Glutamatergic neuron (in vitro differentiated cells): ENCODE data around the gene COX19. TPM values are rescaled to one million over a fixed set of nuclear protein-coding genes. Genes with fewer than 3 reads are reported as not detected.
"Not testable (repeated sequence)": the region's sequence is repeated elsewhere in the genome, so short reads cannot be mapped to it uniquely, and the experiment has no call there.

Experiments
- DNase-seq: peaks from one replicate; pipeline ENCODE4 v3.0.0; 2022
- H3K27ac Mint-ChIP-seq: one replicate; pipeline ENCODE4 v1.8.0; 2020; ENCODE audit warnings: mild to moderate bottlenecking, mixed read lengths, inconsistent platforms; ENCODE audit not compliant: unreplicated experiment
- H3K27me3 Mint-ChIP-seq: one replicate; pipeline ENCODE4 v1.8.0; 2020; ENCODE audit warnings: mild to moderate bottlenecking, moderate library complexity, mixed read lengths, inconsistent platforms; ENCODE audit not compliant: unreplicated experiment
- H3K36me3 Mint-ChIP-seq: one replicate; pipeline ENCODE4 v1.8.0; 2020; ENCODE audit warnings: mild to moderate bottlenecking, mixed read lengths, inconsistent platforms; ENCODE audit not compliant: unreplicated experiment
- H3K4me1 Mint-ChIP-seq: one replicate; pipeline ENCODE4 v1.8.0; 2020; ENCODE audit warnings: mild to moderate bottlenecking, low read depth, mixed read lengths, inconsistent platforms; ENCODE audit not compliant: unreplicated experiment
- H3K4me3 Mint-ChIP-seq: one replicate; pipeline ENCODE4 v1.8.0; 2020; ENCODE audit warnings: mild to moderate bottlenecking, mixed read lengths, inconsistent platforms; ENCODE audit not compliant: unreplicated experiment
- H3K9me3 Mint-ChIP-seq: one replicate; pipeline ENCODE4 v1.8.0; 2020; ENCODE audit warnings: mild to moderate bottlenecking, moderate library complexity, mixed read lengths, inconsistent platforms; ENCODE audit not compliant: unreplicated experiment
- CTCF ChIP-seq: fragments of 200-600 bp; sonication (generic); IDR thresholded peaks from one replicate; pipeline ENCODE4 v1.5.0; 2021; ENCODE audit not compliant: partially characterized antibody, unreplicated experiment
- total RNA-seq: library from RNA; stranded (reverse); fragmentation: NEBNext Ultra II Directional; extraction: Animal tissue kit (Norgen Biotek cat#: 25700); gene quantifications from one replicate; pipeline ENCODE4 v1.2.1, GENCODE V29; 2021; ENCODE audit not compliant: unreplicated experiment

Gene COX19
- total RNA-seq, 1 donor from 2014 or later: 18.4 TPM

- H3K9me3 Mint-ChIP-seq: peaks cover 6% of the 10 kb centered on the region
- no peak overlapping the region for H3K4me3 Mint-ChIP-seq
- H3K27me3 Mint-ChIP-seq: peaks cover 11% of the 10 kb centered on the region
- H3K36me3 Mint-ChIP-seq: peaks cover 17% of the 10 kb centered on the region
- no peak for TF ChIP-seq CTCF
- H3K4me1 Mint-ChIP-seq: no peaks in the 10 kb centered on the region
- no peak overlapping the region for H3K27ac Mint-ChIP-seq
- DNase-seq: no peak
These were observed 30.2 kb downstream of the COX19 start for GRCh38 chr7:945147-945555.

- H3K9me3 Mint-ChIP-seq: peaks cover 6% of the 10 kb centered on the region
- peaks cover 13% of the 10 kb centered on the region for H3K27me3 Mint-ChIP-seq
- no peak for DNase-seq
- H3K36me3 Mint-ChIP-seq: peaks cover 19% of the 10 kb centered on the region
- H3K4me3 Mint-ChIP-seq: no peak overlapping the region
- no peak overlapping the region for H3K27ac Mint-ChIP-seq
- no peak for TF ChIP-seq CTCF
- H3K4me1 Mint-ChIP-seq: no peaks in the 10 kb centered on the region
These were observed 30.6 kb downstream of the COX19 start for GRCh38 chr7:944744-945143.

GRCh38 chr7:943793-944192, 31.6 kb downstream of the COX19 start:
- H3K36me3 Mint-ChIP-seq: peaks cover 19% of the 10 kb centered on the region
- H3K27me3 Mint-ChIP-seq: peaks cover 15% of the 10 kb centered on the region
- H3K9me3 Mint-ChIP-seq, H3K4me1 Mint-ChIP-seq, H3K27ac Mint-ChIP-seq, H3K4me3 Mint-ChIP-seq, DNase-seq: not testable (repeated sequence)

GRCh38 chr7:940599-941408, 34.5 kb downstream of the COX19 start:
- DNase-seq: no peak
- no peaks in the 10 kb centered on the region for H3K4me1 Mint-ChIP-seq
- H3K4me3 Mint-ChIP-seq: no peak overlapping the region
- peaks cover 18% of the 10 kb centered on the region for H3K27me3 Mint-ChIP-seq
- TF ChIP-seq CTCF: no peak
- peaks cover 19% of the 10 kb centered on the region for H3K36me3 Mint-ChIP-seq
- no peak overlapping the region for H3K27ac Mint-ChIP-seq
- peaks cover 2% of the 10 kb centered on the region for H3K9me3 Mint-ChIP-seq

- Mint-ChIP-seq H3K36me3 (peaks cover 19% of the 10 kb centered on the region), H3K27me3 (peaks cover 18% of the 10 kb centered on the region), H3K27ac (no peak overlapping the region), H3K4me3 (no peak overlapping the region), H3K4me1 (no peaks in the 10 kb centered on the region), H3K9me3 (peaks cover 2% of the 10 kb centered on the region)
- no peak for DNase-seq
- TF ChIP-seq CTCF: no peak
These were observed 35.5 kb downstream of the COX19 start for GRCh38 chr7:939843-940242.
